GM23338 (cell line): Measurements from ENCODE around the gene DENND5B.

Source experiments
- CREB1 ChIP-seq: fragments of 250-450 bp; sonication (Bioruptor Pico); IDR thresholded peaks from 2 replicates; pipeline ENCODE4 v1.5.0; 2020; ENCODE audit warnings: low read depth, mild to moderate bottlenecking, moderate library complexity
- EZH2 ChIP-seq: fragments of 200-600 bp; sonication (generic); IDR thresholded peaks from one replicate; pipeline ENCODE4 v1.8.0; 2017; ENCODE audit warnings: antibody characterized with exemption, mild to moderate bottlenecking, low read depth; ENCODE audit not compliant: unreplicated experiment
- EZH2phosphoT487 ChIP-seq: fragments of 200-600 bp; sonication (generic); IDR thresholded peaks from one replicate; pipeline ENCODE4 v1.8.1; 2018; ENCODE audit warnings: antibody characterized with exemption; ENCODE audit not compliant: unreplicated experiment
- JUNB ChIP-seq: IDR thresholded peaks from one replicate; pipeline ENCODE4 v1.6.1; 2016; ENCODE audit warnings: antibody characterized with exemption; ENCODE audit not compliant: unreplicated experiment
- NANOG ChIP-seq: IDR thresholded peaks from 2 replicates; pipeline ENCODE4 v1.6.1; 2016; ENCODE audit warnings: antibody characterized with exemption, borderline replicate concordance
- POLR2AphosphoS5 ChIP-seq: IDR thresholded peaks from 2 replicates; pipeline ENCODE4 v1.6.1; 2016; ENCODE audit warnings: antibody characterized with exemption, low read depth
- REST ChIP-seq: IDR thresholded peaks from one replicate; pipeline ENCODE4 v1.6.1; 2018; ENCODE audit warnings: antibody characterized with exemption; ENCODE audit not compliant: unreplicated experiment
- STAT1 ChIP-seq: IDR thresholded peaks from one replicate; pipeline ENCODE4 v1.6.1; 2016; ENCODE audit warnings: antibody characterized with exemption; ENCODE audit not compliant: unreplicated experiment
- ZNF114 ChIP-seq: fragments of 250-450 bp; sonication (Bioruptor Pico); IDR thresholded peaks from 2 replicates; pipeline ENCODE4 v1.5.0; 2020; ENCODE audit warnings: mild to moderate bottlenecking, moderate library complexity
- ZNF331 ChIP-seq: fragments of 250-450 bp; sonication (Bioruptor Pico); IDR thresholded peaks from 2 replicates; pipeline ENCODE4 v1.5.0; 2020; ENCODE audit warnings: low read depth, mild to moderate bottlenecking, moderate library complexity
- TF ChIP-seq, protein P1 (sequence below): IDR thresholded peaks from 2 replicates; pipeline ENCODE4 v1.6.1; 2016; ENCODE audit warnings: antibody characterized with exemption
- TF ChIP-seq, protein P2 (sequence below), 2 experiments: fragments of 200-600 bp in 1 of 2; sonication (generic) in 1 of 2; conservative IDR thresholded peaks; 2 replicates each; pipeline versions ENCODE4 v1.5.1 to v1.6.1; 2016 to 2017; ENCODE audit warnings: antibody characterized with exemption in 2 of 2, low read depth in 2 of 2, mild to moderate bottlenecking in 2 of 2, moderate library complexity in 1 of 2

- TF ChIP-seq CREB1 (CRISPR knock-in tag) (no peak), EZH2phosphoT487 (no peak), POLR2AphosphoS5 (no peak), EZH2 (no peak), REST (no peak), ZNF114 (CRISPR knock-in tag) (no peak), STAT1 (no peak), JUNB (no peak), ZNF331 (CRISPR knock-in tag) (no peak), NANOG (no peak)
- TF ChIP-seq, protein P1, sequence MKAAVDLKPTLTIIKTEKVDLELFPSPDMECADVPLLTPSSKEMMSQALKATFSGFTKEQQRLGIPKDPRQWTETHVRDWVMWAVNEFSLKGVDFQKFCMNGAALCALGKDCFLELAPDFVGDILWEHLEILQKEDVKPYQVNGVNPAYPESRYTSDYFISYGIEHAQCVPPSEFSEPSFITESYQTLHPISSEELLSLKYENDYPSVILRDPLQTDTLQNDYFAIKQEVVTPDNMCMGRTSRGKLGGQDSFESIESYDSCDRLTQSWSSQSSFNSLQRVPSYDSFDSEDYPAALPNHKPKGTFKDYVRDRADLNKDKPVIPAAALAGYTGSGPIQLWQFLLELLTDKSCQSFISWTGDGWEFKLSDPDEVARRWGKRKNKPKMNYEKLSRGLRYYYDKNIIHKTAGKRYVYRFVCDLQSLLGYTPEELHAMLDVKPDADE: no peak
- TF ChIP-seq, protein P2, sequence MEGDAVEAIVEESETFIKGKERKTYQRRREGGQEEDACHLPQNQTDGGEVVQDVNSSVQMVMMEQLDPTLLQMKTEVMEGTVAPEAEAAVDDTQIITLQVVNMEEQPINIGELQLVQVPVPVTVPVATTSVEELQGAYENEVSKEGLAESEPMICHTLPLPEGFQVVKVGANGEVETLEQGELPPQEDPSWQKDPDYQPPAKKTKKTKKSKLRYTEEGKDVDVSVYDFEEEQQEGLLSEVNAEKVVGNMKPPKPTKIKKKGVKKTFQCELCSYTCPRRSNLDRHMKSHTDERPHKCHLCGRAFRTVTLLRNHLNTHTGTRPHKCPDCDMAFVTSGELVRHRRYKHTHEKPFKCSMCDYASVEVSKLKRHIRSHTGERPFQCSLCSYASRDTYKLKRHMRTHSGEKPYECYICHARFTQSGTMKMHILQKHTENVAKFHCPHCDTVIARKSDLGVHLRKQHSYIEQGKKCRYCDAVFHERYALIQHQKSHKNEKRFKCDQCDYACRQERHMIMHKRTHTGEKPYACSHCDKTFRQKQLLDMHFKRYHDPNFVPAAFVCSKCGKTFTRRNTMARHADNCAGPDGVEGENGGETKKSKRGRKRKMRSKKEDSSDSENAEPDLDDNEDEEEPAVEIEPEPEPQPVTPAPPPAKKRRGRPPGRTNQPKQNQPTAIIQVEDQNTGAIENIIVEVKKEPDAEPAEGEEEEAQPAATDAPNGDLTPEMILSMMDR (conservative IDR thresholded peaks at IDR 0.05; ENCODE audit: low read depth in 2 of 2): no peak
These were observed 8.1 kb upstream of the DENND5B start for GRCh38 chr12:31599053-31599452.
